ENCODE results near the gene ZBTB16.

The ZBTB16 gene

DNA sequence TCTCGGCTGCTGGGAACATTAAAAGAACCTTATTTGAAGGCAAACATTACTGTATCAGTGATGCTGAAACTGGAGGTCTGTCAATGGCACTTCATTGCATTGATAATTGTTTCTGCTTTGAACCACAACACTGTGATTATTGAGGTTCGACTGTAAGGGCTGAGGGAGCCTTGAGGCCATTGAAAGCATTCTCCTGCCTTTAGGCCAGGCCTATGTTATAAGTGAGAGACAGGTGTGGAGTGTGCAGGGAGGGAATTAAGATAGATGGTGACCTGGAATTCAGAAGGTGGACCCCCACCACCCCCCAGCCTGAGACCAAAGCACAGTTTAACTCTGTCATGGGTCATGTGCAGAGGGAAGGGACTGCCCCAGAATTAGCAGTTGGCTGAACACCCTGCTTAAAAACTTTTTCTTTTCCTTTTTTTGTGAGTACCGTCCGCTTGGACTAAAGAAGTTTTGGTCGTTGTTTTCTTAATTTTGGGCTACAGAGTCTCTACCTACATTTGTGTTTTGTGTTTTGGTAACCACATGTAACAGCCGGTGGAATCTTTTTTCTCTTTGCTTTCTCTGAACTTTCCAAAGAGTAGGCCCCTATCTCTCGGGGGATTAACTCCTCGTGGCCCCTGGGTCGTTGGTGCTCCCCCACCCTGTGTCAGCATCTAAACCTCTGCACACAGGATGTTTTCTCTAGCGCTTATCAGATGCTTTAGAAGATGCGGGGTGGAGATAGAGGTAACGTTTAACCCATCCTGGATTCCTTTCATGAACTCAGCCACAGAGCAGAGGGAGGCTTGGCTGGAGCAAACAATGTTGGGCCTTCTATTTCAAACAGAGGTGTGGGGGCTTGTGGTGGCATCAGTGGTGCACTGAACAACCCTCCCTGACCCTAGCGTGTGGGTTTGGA, 43.7 kb downstream of the ZBTB16 start:
- no peak for TF ChIP-seq POLR2A (IDR thresholded peaks at IDR 0.05; ENCODE audit: low read length)
- no peak for TF ChIP-seq GATA1 (IDR thresholded peaks at IDR 0.05; ENCODE audit: low read depth, low read length)
- DNase-seq = no peak

DNA sequence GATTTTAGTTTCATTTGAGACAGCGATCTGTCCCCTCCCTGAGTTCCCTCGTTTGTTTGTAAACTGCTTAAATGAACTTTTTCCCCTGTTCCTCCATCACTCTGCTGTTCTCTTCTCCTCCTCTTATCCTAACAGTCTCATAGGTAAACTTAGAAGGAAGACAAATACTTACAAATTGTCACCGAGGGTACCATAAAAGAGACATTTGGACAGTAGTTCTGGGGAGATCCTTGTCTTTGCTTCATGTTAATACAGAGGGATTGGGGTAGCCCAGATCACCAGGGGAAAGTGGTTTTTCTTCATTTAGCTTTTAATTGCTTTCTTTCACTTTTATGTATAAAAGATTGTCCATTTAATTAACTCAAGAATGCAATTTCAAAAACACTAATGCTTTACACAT, 46.1 kb downstream of the ZBTB16 start:
- TF ChIP-seq POLR2A (IDR thresholded peaks at IDR 0.05; ENCODE audit: low read length) (no peak), GATA1 (IDR thresholded peaks at IDR 0.05; ENCODE audit: low read depth, low read length) (no peak)
- DNase-seq = no peak

DNA sequence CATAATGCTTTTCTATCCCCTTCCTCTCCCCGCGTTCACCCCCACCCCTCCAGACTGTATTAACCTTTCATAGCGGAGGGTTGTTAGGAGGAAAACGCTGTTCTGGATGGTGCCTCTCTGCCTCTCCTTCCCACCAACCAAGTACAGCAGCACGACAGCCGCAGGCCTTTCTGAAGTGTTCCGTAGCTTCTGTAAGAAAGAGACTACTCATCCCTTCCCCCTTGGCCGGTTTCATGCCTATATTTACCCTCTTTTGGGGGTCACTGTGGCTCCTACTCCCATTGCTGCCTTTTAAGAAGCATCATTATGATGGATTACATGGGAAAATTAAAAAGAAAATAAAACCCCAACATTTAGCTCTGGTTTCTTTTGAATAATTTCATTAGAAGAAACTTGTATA, 46.5 kb downstream of the ZBTB16 start:
- no peak for DNase-seq
- no peak for TF ChIP-seq GATA1 (IDR thresholded peaks at IDR 0.05; ENCODE audit: low read depth, low read length)

DNA sequence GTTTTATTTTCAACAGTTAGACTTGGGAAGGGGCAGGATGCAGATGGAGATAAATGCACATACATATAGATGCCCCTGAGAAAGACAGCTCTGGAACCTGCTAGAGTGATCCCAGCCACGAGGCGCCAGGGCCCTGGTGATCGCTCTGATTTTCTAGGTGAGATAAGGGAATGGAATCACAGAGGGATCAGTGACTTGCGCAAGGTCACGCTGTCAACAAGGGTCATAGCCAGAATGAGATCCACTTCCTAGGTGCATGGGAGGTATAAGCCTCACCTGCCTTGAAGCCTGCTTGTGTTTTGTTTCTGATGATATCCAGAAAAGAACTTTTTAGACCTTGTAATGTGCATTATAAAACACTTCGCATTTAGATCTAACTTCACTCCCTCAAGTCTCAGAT, 47.5 kb downstream of the ZBTB16 start:
- DNase-seq = no peak
- TF ChIP-seq POLR2A (IDR thresholded peaks at IDR 0.05; ENCODE audit: low read length) (no peak), GATA1 (IDR thresholded peaks at IDR 0.05; ENCODE audit: low read depth, low read length) (no peak)

DNA sequence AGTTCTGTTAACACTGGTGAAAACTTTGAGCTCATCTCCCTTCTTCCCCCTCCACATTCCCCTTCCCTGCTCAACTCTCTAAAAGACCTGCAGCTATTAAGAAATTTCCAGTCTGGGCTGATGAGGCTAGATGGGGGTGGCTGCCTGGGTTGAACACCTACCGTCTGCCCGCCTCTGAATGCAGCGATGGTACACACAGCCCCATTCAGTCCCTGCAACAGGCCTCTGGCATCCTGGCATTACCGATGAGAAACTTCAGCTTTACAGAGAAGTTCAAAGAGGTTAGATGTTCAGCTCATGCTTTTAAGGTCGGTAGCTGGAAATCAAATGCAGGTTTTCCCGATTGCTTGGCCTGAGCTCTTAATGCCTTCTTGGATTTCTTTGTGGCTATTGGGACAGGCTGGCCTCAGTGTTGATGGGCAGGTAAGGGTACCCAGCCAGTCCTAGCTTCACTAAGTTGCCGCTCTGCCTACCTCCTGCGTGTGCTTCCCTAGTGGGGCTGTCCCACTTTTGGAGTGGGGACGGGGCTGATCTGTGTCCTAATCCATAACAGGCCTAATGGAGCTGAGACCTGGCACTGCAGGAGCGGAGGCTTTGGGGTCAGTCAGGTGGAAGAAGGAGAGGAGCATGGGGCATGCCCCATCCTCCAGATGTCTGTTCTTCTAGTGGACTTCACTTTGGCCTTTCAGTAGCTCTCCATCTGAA, 49.1 kb downstream of the ZBTB16 start:
- DNase-seq = no peak
- TF ChIP-seq POLR2A (IDR thresholded peaks at IDR 0.05; ENCODE audit: low read length) (no peak), GATA1 (IDR thresholded peaks at IDR 0.05; ENCODE audit: low read depth, low read length) (no peak)

DNA sequence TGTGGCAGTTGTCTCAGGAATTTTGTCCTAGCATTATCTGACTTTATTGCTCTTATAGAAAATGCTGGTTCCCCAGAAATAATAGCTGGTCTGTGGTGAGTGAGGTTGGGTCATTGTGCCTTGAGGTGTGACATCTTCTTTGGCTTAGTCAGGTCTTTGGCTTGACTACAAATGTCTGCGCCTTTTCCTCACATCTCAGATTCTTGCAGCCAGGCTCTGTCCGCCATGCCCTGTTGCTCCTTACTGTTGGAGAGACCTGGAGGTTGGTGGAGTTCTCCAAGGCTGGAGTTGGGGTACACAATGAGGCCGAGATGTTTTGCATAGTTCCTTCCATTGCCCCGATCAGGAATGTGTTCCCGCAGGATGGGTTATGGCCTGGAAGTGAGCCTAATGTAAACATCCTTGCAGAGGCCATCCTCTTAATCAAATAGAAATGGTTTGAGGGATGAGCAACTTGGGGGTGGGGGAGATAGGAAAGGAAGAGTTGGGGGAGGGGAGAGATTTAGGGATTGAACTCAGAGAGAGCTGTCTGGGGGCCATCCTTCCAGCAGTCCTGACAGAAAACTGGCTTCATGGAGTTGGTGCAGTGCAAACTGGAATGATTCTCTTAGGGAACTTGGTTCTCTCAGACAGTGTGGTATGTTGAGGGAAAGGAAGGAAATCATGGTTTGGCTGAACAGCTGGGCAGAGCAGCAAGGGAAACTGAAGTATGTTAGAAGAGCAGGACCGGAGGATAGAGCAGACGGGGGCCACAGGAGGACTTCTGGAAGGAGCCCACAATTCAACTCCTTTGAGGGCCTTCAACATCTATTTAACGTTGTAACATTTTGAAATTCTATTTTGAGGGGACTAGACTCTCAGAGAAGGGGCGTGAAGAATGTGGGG, 49.9 kb downstream of the ZBTB16 start:
- no peak for DNase-seq
- TF ChIP-seq GATA1 (IDR thresholded peaks at IDR 0.05; ENCODE audit: low read depth, low read length) (no peak), POLR2A (IDR thresholded peaks at IDR 0.05; ENCODE audit: low read length) (no peak)

DNA sequence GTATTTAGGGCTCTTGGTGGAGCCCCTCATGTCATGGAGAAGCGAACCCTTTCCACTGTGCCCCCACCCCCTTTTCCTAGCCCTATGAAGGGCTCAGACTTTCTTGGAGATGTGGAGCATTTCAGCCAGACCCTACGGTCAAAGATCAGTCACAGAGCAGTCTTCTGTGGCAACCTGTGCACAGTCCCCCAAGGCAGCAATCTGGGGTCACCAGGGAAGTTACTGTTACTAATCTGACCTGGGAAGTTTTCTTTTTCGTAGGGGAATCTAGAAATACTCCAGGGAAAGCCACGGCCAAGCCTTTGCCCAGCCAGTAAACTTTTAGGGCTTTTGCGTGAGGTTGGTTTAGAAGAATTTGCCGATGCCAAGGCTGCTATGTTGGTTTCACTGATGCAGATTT, 50.6 kb downstream of the ZBTB16 start:
- no peak for TF ChIP-seq GATA1 (IDR thresholded peaks at IDR 0.05; ENCODE audit: low read depth, low read length)
- no peak for DNase-seq

DNA sequence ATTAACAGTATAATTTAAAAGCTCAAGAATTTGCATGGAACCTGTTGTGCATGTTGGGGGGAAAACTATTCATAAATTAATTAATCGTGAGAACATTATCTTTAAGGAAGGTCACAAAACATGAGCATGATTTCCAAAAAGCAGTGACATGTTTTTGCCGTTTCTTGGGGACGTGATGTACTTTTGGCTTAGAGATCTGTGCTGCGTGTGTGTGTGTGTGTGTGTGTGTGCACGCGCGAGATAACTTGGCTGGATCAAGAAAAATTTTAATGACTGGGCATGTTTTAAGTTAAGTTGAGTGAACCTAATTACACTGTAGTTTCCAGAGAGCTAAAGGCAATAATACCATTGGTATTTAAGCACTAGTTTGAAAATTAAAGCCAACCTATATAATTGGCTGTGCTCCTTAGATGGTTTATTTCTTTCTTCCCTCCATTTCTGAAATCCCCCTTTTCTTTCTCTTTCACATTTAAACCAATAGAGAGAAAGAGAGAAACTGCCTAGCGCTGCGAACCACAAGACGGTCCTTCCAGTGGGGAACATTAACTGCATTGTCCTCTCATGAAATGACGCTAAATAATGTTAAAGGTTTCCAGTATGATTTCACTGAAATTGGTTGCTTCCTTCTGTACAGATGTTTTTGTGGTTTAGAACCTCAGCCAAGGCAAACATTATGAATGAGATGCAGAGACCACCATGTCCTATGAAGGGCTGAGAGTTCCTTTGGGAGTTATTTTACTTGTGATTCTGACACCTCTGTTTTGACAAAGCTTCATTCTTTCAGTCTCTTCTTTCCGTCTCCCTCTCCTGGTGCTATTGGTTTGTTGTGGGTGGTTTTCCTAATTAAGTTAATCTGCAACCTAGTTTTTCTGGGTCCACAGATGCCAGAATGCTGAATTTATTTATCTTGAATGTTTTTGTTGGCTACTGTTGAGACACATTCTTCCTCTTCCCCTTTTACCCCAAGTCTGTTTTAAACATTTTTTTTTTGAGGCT, 51.7 kb downstream of the ZBTB16 start:
- TF ChIP-seq GATA1 (IDR thresholded peaks at IDR 0.05; ENCODE audit: low read depth, low read length) (no peak), POLR2A (IDR thresholded peaks at IDR 0.05; ENCODE audit: low read length) (peak; percentile 66)
- DNase-seq = peak; percentile 76 to 77

DNA sequence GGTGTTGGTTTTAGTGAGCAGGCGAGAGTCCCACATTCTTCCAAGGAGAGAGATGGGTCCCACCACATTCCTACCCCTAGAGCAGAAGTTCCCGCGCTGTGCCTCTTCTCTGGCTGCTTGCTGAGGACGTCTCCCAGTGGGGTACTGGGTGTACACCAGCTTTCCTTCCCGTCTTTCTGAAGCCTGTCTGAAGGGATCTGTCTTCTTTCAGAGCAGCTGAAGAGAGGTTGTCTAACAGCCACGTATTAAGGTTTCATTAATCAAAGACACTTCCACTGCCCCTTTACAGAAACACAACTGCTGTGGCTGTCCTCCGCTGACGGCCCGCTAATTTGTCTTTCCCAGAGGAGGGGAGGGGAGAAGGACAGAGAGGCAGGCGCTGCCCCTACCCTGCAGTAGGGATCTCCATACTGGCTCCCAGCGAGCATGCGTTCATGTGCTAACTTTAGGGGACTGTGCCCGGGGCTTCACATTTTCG, 56.0 kb downstream of the ZBTB16 start:
- TF ChIP-seq POLR2A (IDR thresholded peaks at IDR 0.05; ENCODE audit: low read length) = no peak
- no peak for TF ChIP-seq GATA1 (IDR thresholded peaks at IDR 0.05; ENCODE audit: low read depth, low read length)
- DNase-seq = no peak

DNA sequence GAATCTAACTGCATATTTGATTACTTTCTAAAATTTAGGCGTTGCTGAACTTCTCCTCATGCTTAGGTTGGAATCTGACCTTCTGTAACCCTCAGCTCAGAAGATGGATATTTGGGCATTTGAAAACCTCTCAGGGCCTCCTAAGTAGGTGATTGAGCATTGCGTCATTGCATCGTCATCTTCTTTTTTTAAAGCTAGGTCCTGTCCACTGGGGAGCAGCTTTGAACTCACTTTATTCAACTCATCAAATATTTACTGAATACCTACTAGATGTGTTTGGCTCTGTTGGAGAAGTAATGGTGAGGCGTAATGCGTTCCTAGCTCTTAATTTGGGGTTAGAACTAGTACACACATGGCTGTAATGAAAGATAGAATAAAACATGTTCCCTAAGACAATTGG, 56.8 kb downstream of the ZBTB16 start:
- no peak for DNase-seq
- TF ChIP-seq POLR2A (IDR thresholded peaks at IDR 0.05; ENCODE audit: low read length) (no peak), GATA1 (IDR thresholded peaks at IDR 0.05; ENCODE audit: low read depth, low read length) (no peak)

DNA sequence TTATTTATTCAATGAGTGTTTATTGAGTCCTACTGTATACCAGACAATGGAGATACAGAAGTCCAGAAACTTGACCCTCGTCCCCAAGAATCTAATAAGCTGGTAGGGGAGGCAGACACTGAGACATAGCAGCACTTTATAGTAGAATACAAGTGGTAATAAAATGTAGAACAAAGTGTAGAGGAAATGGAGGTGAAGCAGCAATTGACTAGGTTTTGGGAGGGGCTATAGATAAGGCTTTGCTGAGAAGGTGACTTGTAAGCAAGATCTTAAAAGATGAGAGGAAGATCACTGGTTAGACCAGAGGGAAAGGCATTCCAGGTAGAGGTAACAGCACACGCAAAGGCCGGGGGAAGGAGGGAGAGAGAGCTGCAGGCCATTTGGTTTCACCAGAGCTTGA, 57.3 kb downstream of the ZBTB16 start:
- no peak for TF ChIP-seq POLR2A (IDR thresholded peaks at IDR 0.05; ENCODE audit: low read length)
- TF ChIP-seq GATA1 (IDR thresholded peaks at IDR 0.05; ENCODE audit: low read depth, low read length) = no peak
- no peak for DNase-seq

DNA sequence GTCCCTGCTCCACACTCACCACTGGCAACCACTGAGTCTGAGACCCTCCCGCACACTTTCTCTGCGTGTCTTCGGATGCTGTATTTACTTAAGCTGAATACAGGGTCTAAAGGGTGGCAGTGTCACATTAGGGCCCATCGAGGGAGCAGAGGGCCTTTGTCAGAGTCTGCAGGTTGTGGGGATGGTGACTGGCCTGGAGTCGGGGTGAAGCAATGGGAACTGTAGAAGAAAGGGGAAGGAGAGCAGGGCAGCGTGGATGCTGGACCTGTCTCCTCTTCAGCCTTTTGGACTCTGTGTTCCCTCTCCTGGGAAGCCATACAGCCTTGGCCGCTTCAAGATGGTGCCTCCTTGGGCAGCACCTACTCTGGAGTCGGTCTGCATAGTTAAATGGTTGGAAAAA, 61.1 kb downstream of the ZBTB16 start:
- no peak for DNase-seq
- TF ChIP-seq GATA1 (IDR thresholded peaks at IDR 0.05; ENCODE audit: low read depth, low read length) (no peak), POLR2A (IDR thresholded peaks at IDR 0.05; ENCODE audit: low read length) (no peak)

DNA sequence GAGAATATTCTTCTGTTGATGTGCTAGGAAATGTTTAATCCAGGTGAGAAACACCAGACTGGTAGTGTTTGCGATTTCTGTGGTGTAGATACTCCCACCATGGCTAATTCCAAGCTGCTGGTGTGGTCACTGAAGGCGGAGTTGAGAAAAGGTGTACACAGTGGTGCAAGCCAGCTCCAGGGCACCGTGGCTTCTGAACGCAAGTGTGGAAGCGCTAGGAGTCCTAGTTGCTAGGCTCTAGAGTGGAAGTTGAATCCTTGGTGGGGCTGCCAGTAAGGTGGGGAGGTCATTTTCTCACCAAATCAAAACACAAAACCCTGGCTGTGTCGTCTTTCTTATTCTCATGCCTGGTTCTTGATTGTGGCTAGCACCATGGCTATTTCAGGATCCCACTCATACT, 61.6 kb downstream of the ZBTB16 start:
- no peak for DNase-seq
- TF ChIP-seq POLR2A (IDR thresholded peaks at IDR 0.05; ENCODE audit: low read length) (no peak), GATA1 (IDR thresholded peaks at IDR 0.05; ENCODE audit: low read depth, low read length) (no peak)

Data from erythroblast (primary cell).